Karpas-422 (cell line): Measurements from ENCODE around the gene POU3F2. TPM values are rescaled to one million over a fixed set of nuclear protein-coding genes. Genes with fewer than 3 reads are reported as not detected.

Source experiments
- DNase-seq: peaks from one replicate; pipeline ENCODE4 v3.0.0-alpha.2; 2015
- H2AFZ ChIP-seq: fragments of 200-600 bp; sonication (generic); 2 replicates; pipeline ENCODE4 v1.6.1; 2014; ENCODE audit warnings: antibody characterized with exemption, low read length, mixed read lengths
- H3K27ac ChIP-seq: fragments of 200-600 bp; sonication (generic); 2 replicates; pipeline ENCODE4 v1.5.1; 2014; ENCODE audit warnings: mild to moderate bottlenecking, low read length, moderate library complexity
- H3K27me3 ChIP-seq: fragments of 200-600 bp; sonication (generic); 2 replicates; pipeline ENCODE4 v1.6.1; 2014; ENCODE audit warnings: low read length, mixed read lengths
- H3K36me3 ChIP-seq: fragments of 200-600 bp; sonication (generic); 2 replicates; pipeline ENCODE4 v1.6.1; 2014; ENCODE audit warnings: low read length, mixed read lengths; ENCODE audit not compliant: insufficient read depth
- H3K4me1 ChIP-seq: fragments of 200-600 bp; sonication (generic); 2 replicates; pipeline ENCODE4 v1.6.1; 2014; ENCODE audit warnings: mild to moderate bottlenecking, low read length, mixed read lengths
- H3K4me2 ChIP-seq: fragments of 200-600 bp; sonication (generic); 2 replicates; pipeline ENCODE4 v1.6.1; 2014; ENCODE audit warnings: low read length, low read depth, mild to moderate bottlenecking; ENCODE audit not compliant: poor library complexity, severe bottlenecking
- H3K4me3 ChIP-seq: fragments of 200-600 bp; sonication (generic); 2 replicates; pipeline ENCODE4 v1.5.1; 2014; ENCODE audit warnings: mild to moderate bottlenecking, antibody characterized with exemption, low read length, mixed read lengths
- H3K79me2 ChIP-seq: fragments of 200-600 bp; sonication (generic); 2 replicates; pipeline ENCODE4 v1.6.1; 2014; ENCODE audit warnings: mild to moderate bottlenecking, low read length, mixed read lengths
- H3K9ac ChIP-seq: fragments of 200-600 bp; sonication (generic); 2 replicates; pipeline ENCODE4 v1.6.0; 2014; ENCODE audit warnings: low read length
- H3K9me2 ChIP-seq: fragments of 200-600 bp; sonication (generic), shearing (Covaris generic); replicated peaks from 2 replicates; pipeline ENCODE4 v1.6.0; 2014; ENCODE audit warnings: mild to moderate bottlenecking, low read length, moderate library complexity; ENCODE audit not compliant: insufficient read depth
- H3K9me3 ChIP-seq: fragments of 300-700, 200-600 bp; sonication (generic); 2 replicates; pipeline ENCODE4 v1.6.1; 2014; ENCODE audit warnings: low read length, mixed read lengths
- H4K20me1 ChIP-seq: fragments of 200-600 bp; sonication (generic); 2 replicates; pipeline ENCODE4 v1.6.1; 2014; ENCODE audit warnings: mild to moderate bottlenecking, antibody characterized with exemption, low read length, low read depth; ENCODE audit not compliant: insufficient read depth
- total RNA-seq: library from RNA; depleted of rRNA; stranded (reverse); fragments of >200 nt; shearing (Covaris generic); gene quantifications from 2 replicates; pipeline ENCODE4 v1.2.3, GENCODE V29; 2014; ENCODE audit warnings: low replicate concordance

Gene POU3F2
- total RNA-seq, 1 experiment from 2014 or later: not detected

GRCh38 chr6:98833307-98834059, 891 bp upstream of the POU3F2 start:
- Histone ChIP-seq H3K27me3 (no peaks in the 10 kb centered on the region), H3K4me1 (no peaks in the 10 kb centered on the region), H4K20me1 (no peaks in the 10 kb centered on the region), H3K27ac (no peak overlapping the region), H2AFZ (no peak overlapping the region), H3K4me3 (no peak overlapping the region), H3K9me3 (no peaks in the 10 kb centered on the region), H3K9me2 (no peaks in the 10 kb centered on the region), H3K36me3 (no peaks in the 10 kb centered on the region), H3K79me2 (no peaks in the 10 kb centered on the region), H3K4me2 (no peak overlapping the region), H3K9ac (no peak overlapping the region)
- DNase-seq: no peak

GRCh38 chr6:98835149-98836024, 1.0 kb downstream of the POU3F2 start:
- Histone ChIP-seq H3K4me1 (no peaks in the 10 kb centered on the region), H3K79me2 (no peaks in the 10 kb centered on the region), H3K27me3 (no peaks in the 10 kb centered on the region), H3K9me3 (no peaks in the 10 kb centered on the region), H3K36me3 (no peaks in the 10 kb centered on the region), H2AFZ (no peak overlapping the region), H3K9ac (no peak overlapping the region), H3K27ac (no peak overlapping the region), H3K9me2 (no peaks in the 10 kb centered on the region), H3K4me2 (no peak overlapping the region), H4K20me1 (no peaks in the 10 kb centered on the region), H3K4me3 (no peak overlapping the region)
- DNase-seq: no peak

- Histone ChIP-seq H3K4me1 (no peaks in the 10 kb centered on the region), H3K9ac (no peak overlapping the region), H2AFZ (no peak overlapping the region)
These were observed 1.9 kb downstream of the POU3F2 start for GRCh38 chr6:98836025-98836961.

GRCh38 chr6:98836962-98837944, 2.9 kb downstream of the POU3F2 start:
- Histone ChIP-seq H4K20me1 (no peaks in the 10 kb centered on the region), H3K9me2 (no peaks in the 10 kb centered on the region), H3K27ac (no peak overlapping the region), H3K4me2 (no peak overlapping the region), H3K4me3 (no peak overlapping the region), H2AFZ (no peak overlapping the region), H3K9me3 (no peaks in the 10 kb centered on the region), H3K9ac (no peak overlapping the region), H3K4me1 (no peaks in the 10 kb centered on the region), H3K36me3 (no peaks in the 10 kb centered on the region), H3K27me3 (no peaks in the 10 kb centered on the region), H3K79me2 (no peaks in the 10 kb centered on the region)
- DNase-seq: no peak

More at GRCh38 chr6:98836025-98836961, 1.9 kb downstream of the POU3F2 start:
- H3K9me3 ChIP-seq: no peaks in the 10 kb centered on the region
- H3K36me3 ChIP-seq: no peaks in the 10 kb centered on the region
- no peak overlapping the region for H3K27ac ChIP-seq
- no peaks in the 10 kb centered on the region for H3K79me2 ChIP-seq
- H3K4me3 ChIP-seq: no peak overlapping the region
- H3K4me2 ChIP-seq: no peak overlapping the region
- no peaks in the 10 kb centered on the region for H4K20me1 ChIP-seq
- H3K9me2 ChIP-seq: no peaks in the 10 kb centered on the region
- no peaks in the 10 kb centered on the region for H3K27me3 ChIP-seq
- no peak for DNase-seq

- Histone ChIP-seq H3K4me1 (no peaks in the 10 kb centered on the region), H2AFZ (no peak overlapping the region)
These were observed 3.7 kb downstream of the POU3F2 start for GRCh38 chr6:98838032-98838431.

GRCh38 chr6:98838975-98839374, 4.6 kb downstream of the POU3F2 start:
- no peak for DNase-seq
- H4K20me1 ChIP-seq: no peaks in the 10 kb centered on the region
- no peaks in the 10 kb centered on the region for H3K79me2 ChIP-seq
- H3K9me3 ChIP-seq: no peaks in the 10 kb centered on the region
- no peak overlapping the region for H3K4me2 ChIP-seq
- no peak overlapping the region for H2AFZ ChIP-seq
- no peaks in the 10 kb centered on the region for H3K9me2 ChIP-seq
- no peak overlapping the region for H3K9ac ChIP-seq
- H3K4me3 ChIP-seq: no peak overlapping the region
- no peaks in the 10 kb centered on the region for H3K27me3 ChIP-seq
- no peaks in the 10 kb centered on the region for H3K36me3 ChIP-seq
- H3K4me1 ChIP-seq: no peaks in the 10 kb centered on the region
- H3K27ac ChIP-seq: no peak overlapping the region

More at GRCh38 chr6:98838032-98838431, 3.7 kb downstream of the POU3F2 start:
- no peaks in the 10 kb centered on the region for H3K9me3 ChIP-seq
- DNase-seq: no peak
- no peak overlapping the region for H3K27ac ChIP-seq
- no peaks in the 10 kb centered on the region for H3K79me2 ChIP-seq
- H3K9ac ChIP-seq: no peak overlapping the region
- H3K27me3 ChIP-seq: no peaks in the 10 kb centered on the region
- no peak overlapping the region for H3K4me2 ChIP-seq
- H3K36me3 ChIP-seq: no peaks in the 10 kb centered on the region
- no peaks in the 10 kb centered on the region for H3K9me2 ChIP-seq
- no peaks in the 10 kb centered on the region for H4K20me1 ChIP-seq
- H3K4me3 ChIP-seq: no peak overlapping the region

GRCh38 chr6:98839781-98840361, 5.5 kb downstream of the POU3F2 start:
- no peak for DNase-seq
- no peak overlapping the region for H3K4me3 ChIP-seq
- H4K20me1 ChIP-seq: no peaks in the 10 kb centered on the region
- no peak overlapping the region for H3K9ac ChIP-seq
- no peak overlapping the region for H3K27ac ChIP-seq
- H3K4me2 ChIP-seq: no peak overlapping the region
- H3K36me3 ChIP-seq: no peaks in the 10 kb centered on the region
- no peaks in the 10 kb centered on the region for H3K4me1 ChIP-seq
- H2AFZ ChIP-seq: no peak overlapping the region
- H3K9me2 ChIP-seq: no peaks in the 10 kb centered on the region
- no peaks in the 10 kb centered on the region for H3K79me2 ChIP-seq
- H3K9me3 ChIP-seq: no peaks in the 10 kb centered on the region
- H3K27me3 ChIP-seq: no peaks in the 10 kb centered on the region
